ENCODE data around the gene TRIM6.
"Not testable (repeated sequence)": the region's sequence is repeated elsewhere in the genome, so short reads cannot be mapped to it uniquely, and the experiment has no call there.

Gene TRIM6

DNA sequence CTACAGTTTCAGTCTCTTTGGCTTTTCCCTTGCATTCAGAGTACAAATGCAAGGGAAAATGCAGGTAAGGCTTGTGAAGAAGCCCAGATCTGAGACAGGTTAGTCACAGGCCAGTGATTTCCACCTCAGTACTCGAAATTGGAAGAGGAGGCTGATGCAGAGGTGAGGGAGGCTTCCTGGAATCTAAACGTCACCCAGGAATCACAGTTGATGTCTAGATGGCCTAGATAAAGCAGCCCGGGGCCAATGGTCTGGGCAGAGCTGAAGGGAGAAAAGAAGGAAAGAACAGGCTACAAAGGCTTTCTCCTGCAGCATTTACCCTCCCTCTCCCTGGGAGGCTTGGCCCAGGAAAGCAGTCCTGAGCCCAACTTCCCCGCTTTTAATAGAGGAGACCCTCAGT is 8.5 kb downstream of the TRIM6 start:
- DNase-seq, result no peak

DNA sequence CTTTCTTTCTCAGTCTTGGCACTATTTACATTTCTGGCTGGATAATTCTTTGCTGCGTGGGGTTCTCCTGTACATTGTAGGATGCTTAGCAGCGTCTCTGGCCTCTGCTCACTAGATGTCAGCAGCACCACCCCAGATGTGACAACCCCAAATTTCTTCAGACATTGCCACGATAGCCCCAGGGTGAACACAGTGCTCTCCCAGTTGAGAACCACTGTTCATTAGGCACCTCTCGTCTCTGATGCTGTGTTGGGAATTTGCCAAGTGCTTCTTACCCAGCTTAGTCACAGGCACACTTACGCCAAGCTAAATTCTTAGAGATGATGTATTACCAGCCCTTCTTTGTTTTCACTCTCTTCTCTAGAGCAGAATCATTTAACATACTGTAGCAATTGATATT is 9.4 kb downstream of the TRIM6 start:
- no peak for DNase-seq

DNA sequence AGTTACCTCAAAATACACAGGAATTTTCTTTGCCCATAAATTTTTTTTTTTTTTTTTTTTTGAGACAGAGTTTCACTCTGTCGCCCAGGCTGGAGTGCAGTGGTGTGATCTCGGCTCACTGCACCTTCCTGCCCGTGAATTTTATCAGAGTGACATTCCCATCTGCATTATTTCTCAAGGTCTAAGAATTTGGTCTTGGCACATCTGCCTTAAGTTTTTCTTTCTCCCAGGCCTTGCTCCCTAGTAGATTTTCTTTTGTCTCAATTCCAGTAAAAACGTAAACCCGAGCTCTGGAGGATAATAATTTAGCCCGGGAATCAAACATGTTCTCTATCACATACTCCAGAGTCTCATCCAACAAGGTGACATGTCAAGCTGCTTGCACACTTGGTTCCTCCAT is 12.4 kb downstream of the TRIM6 start:
- DNase-seq, result no peak

DNA sequence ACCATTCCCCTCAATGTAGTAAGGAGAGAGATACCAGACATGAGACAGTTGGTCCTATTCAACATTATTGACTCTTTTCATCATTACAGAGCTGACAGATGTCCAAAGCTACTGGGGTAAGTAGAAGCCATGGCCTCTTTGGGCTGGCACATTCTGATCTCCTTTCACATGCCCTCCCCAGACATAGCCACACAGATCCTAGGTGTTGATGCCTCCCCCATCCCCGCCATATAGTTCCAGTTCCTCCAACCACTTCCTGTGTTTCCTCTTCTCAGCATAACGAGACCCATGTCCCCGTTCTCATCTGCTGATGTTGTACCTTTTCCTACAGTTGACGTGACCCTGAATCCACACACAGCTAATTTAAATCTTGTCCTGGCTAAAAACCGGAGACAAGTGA is 14.0 kb downstream of the TRIM6 start:
- no peak for DNase-seq

DNA sequence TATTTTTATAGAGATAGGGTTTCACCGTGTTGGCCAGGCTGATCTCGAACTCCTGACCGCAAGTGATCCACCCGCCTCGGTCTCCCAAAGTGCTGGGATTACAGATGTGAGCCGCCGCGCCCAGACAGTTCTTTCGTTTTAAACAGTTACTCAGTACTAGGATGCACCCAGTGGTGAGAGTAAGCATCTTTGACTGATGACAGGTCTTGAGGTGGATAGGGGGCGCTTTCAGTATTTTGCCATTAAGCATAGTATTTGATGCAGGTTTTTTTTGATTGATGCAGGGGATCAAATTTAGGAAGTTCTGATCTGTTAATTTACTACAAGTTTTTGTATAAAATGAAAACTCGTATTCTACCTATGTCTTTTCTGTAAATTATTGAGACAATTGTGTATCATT is 15.2 kb downstream of the TRIM6 start:
- DNase-seq, result no peak

DNA sequence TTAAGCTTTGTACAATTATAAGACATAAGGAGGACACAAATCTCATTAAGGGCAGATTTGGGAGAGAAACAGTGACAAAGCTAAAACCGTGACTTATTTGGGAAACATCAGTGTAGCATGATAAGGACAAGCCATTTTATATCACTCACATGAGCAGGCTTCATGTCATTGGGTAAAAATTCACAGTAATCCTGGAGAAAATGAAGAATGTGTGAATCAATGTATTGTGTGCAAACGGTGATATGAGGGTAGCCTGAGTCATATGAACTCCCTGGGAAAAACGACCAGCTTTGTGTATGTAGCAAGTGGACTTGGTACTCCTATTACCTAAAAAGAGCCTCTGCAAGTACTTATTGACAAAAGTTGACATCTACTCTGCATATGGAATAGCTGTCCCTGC is 22.4 kb downstream of the TRIM6 start:
- no peak for DNase-seq

DNA sequence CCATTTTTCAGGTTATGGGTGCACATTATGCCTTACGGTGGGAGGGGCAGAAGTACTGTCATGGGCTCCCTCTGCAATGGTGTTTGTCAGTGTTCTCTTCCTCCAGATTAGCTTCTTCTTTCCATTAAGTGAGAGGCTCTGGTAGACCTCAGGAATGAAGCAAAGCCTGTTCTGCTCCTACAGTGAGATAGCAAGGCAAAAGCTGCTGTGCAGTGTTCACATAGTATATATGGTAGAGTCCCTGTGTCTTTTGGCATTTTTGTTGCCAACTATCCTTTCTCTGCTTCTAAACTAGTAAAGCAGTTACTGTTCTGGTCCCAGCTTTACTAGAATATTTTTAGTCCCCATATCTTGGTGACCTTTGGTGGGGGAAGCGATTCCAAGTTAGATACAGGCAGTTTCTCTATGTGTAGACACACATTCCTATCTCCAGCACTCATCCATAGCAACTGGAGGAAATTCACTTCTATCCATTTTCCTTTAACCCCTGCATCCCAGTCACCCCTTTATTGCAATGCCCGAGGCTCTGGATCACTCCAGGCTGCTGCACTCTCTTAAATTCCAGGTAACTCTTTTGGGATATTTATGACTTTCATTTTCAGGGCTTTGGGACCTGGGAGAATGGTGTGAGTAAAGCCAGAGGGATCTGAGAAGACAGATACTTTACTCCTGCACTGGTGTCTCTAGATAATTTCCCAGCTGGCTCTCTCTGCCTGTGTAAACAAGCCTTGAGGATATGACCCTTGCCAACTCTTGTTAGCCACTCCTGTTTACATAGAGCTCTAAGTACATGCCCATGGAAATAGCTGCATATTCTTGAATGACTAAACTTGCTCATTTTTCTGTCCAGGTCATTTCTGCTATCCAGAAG is 24.4 kb downstream of the TRIM6 start:
- no peak for DNase-seq

DNA sequence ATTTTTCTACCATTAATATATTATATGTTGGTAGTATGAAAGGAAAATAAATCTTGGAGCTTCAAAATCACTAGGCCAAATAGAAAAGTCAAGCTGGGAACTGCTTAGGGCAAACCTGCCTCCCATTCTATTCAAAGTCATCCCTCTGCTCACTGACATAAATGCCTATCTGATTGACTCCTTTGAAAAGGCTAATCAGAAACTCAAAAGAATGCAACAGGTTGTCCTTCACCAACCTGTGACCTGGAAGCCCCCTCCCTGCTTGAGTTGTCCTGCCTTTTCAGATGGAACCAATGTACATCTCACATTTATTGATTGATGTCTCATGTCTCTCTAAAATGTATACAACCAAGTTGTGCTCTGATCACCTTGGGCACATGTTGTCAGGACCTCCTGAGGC is 25.1 kb downstream of the TRIM6 start:
- no peak for DNase-seq

DNA sequence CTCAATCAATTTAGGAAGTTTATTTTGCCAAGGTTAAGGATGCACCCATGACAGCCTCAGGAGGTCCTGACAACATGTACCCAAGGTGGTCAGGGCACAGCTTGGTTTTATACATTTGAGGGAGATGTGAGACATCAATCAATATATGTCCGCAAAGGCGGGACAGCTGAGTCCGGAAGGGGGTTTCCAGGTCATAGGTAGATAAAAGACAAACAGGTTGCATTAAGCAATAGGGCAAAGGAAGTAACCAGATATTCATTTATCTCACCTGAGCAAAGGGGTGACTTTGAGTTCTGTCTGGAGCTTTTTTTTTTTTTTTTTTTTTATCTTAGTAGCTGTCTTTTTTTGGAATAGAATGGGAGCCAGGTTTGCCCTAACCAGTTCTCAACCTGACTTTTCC is 26.4 kb downstream of the TRIM6 start:
- DNase-seq, result no peak

DNA sequence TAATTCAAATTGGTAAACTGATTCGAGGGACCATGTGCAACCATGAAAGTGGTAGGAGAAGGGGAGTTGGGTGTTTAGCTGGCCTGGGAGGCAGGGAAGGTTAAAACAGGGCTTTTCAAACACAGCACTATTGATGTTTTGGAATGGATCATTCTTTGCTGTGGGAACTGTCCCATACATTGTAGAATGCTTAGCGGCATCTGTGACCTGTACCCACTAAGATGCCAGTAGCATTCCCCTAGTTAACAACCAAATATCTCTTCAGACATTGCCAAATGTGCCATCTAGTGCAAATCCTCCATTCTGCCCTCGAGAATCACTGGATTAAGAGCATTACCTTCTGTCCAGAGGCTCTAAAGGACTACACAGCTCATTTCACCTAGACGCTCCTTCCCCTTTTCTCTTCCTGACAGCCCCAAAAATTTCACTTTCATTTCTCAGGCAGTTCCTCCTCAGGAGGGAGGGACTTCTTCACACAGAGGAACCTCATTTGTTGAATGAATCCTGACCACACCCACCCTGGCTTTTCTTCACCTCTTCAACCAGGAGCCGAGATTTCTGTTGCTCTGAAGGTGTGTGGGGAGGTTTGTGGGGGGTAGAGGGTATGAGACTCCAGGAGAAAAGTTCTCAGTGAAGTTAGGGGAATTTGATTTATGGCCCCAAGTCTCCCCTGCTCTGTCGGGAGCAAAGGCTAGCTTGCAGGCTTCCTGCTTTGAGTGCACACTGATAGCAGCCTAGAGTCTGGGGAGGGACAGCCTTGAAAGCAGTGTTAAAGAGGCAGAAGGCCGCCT is 28.2 kb downstream of the TRIM6 start, which contains the start of gene TRIM34:
Gene TRIM34 (plus strand): TSS at position 513 of the 791 bp plus-strand sequence. CDS start 7,331 bp downstream, outside the sequence.
- no peak for DNase-seq

DNA sequence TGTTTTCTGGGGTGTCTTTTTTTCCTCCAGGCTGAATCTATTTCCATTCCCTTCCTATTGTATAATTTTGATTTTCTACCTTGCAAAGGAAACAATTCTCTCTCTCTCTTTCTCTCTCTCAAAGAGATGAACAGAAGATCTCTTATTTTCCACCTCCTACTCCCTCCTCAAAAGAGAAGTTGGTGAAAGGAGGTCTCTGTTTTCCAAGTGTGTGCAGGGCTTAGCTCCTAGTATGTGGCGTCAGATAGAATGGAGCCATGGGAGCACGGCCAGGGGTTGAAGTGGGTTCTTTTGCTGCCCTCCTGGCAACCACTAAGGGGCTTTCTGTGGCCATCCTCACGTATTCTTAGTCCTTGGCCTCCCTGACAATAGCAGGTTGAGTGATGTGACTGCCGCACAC is 28.8 kb downstream of the TRIM6 start:
- DNase-seq, result no peak

DNA sequence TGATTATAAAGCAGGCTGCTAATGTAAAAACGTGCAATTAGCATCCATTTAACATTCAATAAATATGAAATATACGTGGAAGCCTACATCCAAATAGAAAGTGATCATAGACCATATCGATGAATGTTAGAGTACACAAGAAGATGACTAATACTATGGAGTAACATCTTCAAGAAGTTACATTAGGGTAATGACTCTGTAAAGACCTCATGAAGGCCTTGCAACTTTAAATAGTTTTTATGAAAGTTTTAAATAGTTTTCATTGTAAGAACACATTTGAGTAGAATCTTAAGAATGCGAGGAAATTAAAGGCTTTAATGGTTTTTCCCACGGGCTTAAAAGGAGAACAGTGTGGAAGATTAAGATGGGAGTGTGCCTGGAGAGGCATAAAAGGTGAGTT is 29.8 kb downstream of the TRIM6 start:
- DNase-seq, result no peak

DNA sequence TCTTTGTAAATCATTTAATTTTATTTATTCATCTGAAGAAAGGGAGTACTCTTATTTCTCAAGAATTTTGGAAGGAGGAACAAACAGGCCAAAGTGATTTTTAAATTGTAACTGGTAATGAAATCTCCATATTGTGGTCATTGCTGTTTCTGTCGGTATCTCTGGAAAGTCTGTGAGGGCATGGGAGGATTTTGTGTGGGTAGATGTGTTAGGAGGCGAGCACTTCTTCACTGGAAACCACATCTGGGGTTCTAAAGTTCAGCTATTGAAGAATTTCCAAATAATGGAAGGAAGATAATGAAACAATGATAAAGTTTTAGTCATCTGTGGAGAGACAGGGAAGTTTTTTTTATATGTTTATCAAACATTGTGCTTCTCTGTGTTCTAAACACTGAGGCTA is 35.0 kb downstream of the TRIM6 start:
- no peak for DNase-seq

DNA sequence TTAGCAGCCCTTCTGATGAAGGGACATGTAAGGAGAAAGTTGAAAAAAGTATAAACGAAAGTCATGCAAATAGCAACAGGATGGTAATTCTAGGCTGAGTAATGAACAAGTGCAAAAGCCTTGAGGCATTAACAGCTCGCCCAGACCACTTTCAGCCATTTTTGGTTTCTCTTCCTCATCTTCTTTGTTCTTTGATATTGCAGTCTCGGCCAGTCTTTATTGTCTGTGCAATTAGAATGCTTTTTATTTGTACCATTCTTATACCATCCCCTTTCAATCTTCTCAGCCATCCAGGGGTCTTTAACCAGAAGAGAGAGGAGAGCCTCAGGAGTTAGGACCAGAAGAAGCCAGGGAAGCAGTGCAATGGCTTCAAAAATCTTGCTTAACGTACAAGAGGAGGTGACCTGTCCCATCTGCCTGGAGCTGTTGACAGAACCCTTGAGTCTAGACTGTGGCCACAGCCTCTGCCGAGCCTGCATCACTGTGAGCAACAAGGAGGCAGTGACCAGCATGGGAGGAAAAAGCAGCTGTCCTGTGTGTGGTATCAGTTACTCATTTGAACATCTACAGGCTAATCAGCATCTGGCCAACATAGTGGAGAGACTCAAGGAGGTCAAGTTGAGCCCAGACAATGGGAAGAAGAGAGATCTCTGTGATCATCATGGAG is 35.7 kb downstream of the TRIM6 start:
- DNase-seq, result no peak

DNA sequence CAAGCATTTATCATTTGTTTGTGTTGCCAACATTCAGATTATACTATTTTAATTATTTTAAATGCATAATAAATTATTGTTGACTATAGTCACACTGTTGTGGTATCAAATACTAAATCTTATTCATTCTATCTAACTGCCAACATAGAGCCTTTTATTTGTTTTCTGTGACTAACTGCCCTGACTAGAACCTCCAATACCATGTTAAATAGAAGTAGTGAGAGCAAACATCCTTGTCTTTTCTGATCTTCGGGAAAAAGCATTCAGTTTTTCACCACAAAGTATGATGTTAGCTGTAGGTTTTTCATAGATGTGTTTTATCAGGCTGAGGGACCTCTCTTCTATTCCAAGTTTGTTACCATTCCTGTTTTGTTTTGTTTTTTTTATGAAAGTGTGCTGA is 43.5 kb downstream of the TRIM6 start:
- DNase-seq, result no peak

DNA sequence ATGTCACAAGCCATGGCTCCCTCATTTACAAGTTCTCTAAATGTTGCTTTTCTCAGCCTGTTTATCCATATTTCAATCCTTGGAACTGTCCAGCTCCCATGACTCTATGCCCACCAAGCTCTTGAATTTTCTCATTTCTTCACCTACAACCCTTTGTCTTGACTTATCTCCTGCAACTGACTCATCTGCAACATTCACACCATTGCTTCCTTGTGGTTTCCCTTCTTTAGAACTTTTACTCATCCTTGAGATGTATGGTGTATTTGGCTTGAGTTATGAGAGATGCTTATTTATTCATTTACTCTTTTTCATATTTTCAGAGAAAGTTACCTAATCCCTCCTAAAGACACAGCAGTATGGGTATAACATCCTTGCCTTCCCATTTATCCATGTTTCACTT is 47.1 kb downstream of the TRIM6 start:
- no peak for DNase-seq

DNA sequence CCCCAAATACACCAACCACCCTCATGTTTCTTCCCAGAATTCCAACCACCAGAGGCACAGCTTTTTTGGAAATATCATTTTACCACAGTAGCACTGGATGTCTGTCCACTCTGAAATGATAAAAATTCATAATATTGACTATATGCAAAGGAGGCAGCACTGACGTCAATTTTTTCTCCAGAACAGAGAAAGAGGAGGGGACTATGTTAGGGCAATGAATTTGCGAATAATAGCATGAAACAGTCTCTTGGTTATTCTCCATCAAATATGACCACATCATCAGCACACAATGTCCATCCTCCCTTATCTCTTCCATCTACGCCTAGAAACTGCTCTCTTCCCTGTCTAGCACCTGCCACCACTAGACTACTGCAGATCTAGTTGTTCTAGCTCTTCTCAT is 49.7 kb downstream of the TRIM6 start:
- DNase-seq, result no peak

DNA sequence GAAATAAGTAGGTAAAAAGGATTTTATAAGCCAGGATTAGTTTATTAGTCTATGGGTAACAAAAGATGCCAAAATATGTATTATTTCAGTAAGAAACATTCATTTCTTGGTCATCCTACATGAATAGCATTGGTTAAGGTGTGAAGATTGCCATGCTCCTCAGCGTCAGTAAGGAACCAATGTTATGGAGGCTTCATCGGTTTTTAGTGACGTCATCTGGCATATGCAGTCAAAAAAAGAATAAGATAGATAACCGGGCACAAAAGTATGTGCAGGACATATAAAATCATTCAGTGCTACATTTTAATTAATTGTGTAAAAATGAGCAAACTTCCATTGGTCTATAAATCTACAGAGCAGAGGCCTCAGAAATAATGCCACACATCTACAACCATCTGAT is 59.0 kb downstream of the TRIM6 start:
- DNase-seq, result no peak

DNA sequence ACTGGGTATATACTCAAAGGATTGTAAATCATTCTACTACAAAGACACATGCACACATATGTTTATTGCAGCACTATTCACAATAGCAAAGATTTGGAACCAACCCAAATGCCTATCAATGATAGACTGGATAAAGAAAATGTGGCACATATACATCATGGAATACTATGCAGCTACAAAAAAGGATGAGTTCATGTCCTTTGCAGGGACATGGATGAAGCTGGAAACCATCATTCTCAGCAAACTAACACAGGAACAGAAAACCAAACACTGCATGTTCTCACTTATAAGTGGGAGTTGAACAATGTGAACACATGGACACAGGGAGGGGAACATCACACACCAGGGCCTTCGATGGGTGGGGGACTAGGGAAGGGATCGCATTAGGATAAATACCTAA is 60.5 kb downstream of the TRIM6 start:
- DNase-seq, result not testable (repeated sequence)

DNA sequence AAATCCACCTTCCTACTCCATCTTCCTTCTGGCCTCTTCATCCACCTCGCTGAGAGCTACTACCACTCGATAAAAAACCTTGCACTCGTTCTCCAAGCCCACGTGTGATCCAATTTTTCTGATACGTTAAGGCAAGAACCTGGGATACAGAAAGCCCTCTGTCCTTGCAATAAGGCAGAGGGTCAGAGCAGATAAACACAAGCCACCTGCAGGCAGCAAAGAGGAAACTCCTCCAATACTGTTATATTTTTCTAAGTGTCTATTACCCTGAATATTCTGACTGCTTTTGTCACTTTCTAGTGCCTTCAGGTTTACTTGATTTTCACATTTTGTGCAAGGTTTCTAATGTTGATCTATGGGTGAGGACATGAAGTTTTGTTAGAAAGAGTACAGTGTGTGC is 61.9 kb downstream of the TRIM6 start:
- no peak for DNase-seq
